GM18508 (cell line): ENCODE measurements around the gene FAM222B.
"Not testable (repeated sequence)": the region's sequence is repeated elsewhere in the genome, so short reads cannot be mapped to it uniquely, and the experiment has no call there.

Experiments used
- ATAC-seq: cut with Tn5 transposase; IDR thresholded peaks from one replicate; pipeline ENCODE4 v1.9.1; 2021; ENCODE audit warnings: moderate number of reproducible peaks; ENCODE audit not compliant: insufficient read depth, unreplicated experiment

The FAM222B gene

GRCh38 chr17:28874750-28875149, 32.2 kb upstream of the FAM222B start:
- ATAC-seq, result no peak

- no peak for ATAC-seq
These were observed 31.2 kb upstream of the FAM222B start for GRCh38 chr17:28873839-28874238.

GRCh38 chr17:28871056-28871579, 28.5 kb upstream of the FAM222B start:
- ATAC-seq, result peak; percentile 61

GRCh38 chr17:28867276-28867675, 24.7 kb upstream of the FAM222B start:
- no peak for ATAC-seq

DNA sequence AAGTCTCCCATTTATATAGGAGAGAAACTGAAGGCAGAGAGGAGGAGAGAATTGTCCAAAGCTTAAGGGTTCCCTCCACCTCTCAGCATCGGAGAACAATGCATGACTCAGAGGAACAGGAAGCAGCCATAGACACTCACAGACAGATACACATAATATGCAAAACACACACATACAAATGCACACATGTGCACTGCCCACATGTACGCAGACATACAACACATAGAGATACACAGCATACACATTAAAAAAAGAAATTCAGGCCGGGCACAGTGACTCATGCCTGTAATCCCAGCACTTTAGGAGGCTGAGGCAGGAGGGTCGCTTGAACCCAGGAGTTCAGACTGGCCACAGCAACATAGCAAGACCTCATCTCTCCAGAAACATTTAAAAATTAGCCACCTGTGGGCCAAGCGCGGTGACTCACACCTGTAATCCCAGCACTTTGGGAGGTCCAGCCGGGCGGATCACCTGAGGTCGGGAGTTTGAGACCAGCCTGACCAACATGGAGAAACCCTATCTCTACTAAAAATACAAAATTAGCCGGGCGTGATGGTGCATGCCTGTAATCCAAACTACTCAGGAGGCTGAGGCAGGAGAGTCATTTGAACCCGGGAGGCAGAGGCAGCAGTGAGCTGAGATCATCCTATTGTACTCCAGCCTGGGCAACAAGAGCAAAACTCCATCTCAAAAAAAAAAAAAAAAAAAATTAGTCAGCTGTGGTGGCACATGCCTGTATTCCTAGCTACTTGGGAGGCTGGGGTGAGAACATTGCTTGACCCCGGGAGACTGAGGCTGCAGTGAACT, 23.6 kb upstream of the FAM222B start:
- ATAC-seq, result no peak

- no peak for ATAC-seq
These were observed 22.6 kb upstream of the FAM222B start for GRCh38 chr17:28864991-28865849.

DNA sequence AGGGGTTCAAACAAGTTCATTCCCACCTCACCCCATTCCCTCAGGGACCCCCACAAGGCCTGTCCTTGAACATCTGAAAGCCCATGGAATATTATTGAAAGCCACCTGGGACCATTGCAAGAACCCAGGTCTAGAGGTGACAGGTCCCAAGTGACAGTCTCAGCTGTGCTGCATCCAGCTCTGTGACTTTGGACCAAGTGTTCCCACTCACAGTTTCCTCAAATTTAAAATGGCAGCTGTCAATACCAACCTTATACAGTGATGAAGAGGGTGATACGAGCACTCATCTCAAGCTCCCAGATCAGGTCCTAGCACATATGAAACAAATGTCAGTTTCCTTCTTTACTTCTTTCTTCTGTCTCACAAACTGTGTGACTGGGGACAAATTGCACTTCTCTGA, 21.4 kb upstream of the FAM222B start:
- no peak for ATAC-seq

DNA sequence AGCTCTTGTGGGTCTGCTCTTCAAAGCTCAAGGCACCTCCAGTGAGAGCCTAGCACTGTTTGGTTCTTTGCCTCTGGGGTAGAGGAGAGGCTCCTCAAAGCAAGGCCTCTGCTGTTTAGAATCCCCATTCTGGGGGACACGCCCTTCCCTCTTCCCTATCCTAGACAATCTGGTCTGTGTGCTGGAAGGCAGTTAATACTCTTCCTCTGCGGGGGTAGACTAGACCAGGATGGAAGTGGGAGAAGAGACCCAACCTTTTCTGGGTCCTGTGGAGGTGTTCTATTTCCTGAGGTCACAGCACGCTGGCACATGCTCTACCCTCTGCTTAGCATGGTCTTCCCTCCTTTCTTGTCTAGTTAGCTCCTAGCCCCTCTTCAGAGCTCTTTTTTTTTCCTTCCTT, 20.0 kb upstream of the FAM222B start:
- ATAC-seq, result no peak

- no peak for ATAC-seq
These were observed 19.0 kb upstream of the FAM222B start for GRCh38 chr17:28861393-28862203.

- ATAC-seq, result no peak
These were observed 17.8 kb upstream of the FAM222B start for GRCh38 chr17:28860363-28860808.

- no peak for ATAC-seq
These were observed 16.3 kb upstream of the FAM222B start for GRCh38 chr17:28858801-28859355.

- no peak for ATAC-seq
These were observed 15.6 kb upstream of the FAM222B start for GRCh38 chr17:28857905-28858800.

GRCh38 chr17:28856028-28856574, 13.5 kb upstream of the FAM222B start:
- ATAC-seq, result no peak

DNA sequence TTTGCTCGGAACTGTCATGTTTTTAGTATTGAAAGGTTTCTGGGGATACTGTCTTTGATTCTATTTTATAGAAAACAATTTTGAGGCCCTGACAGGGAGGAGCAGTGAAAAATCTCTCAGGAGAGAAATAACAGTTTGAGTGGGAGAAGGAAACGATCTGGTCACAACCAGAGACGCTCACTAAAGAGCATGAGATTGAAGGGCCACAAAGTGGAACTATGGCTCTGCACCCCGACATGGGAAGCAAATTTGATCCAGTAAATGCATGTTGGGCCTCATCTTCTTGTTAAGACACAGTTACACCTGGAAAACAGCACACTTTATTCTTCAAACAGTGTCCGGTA, 12.7 kb upstream of the FAM222B start:
- no peak for ATAC-seq

DNA sequence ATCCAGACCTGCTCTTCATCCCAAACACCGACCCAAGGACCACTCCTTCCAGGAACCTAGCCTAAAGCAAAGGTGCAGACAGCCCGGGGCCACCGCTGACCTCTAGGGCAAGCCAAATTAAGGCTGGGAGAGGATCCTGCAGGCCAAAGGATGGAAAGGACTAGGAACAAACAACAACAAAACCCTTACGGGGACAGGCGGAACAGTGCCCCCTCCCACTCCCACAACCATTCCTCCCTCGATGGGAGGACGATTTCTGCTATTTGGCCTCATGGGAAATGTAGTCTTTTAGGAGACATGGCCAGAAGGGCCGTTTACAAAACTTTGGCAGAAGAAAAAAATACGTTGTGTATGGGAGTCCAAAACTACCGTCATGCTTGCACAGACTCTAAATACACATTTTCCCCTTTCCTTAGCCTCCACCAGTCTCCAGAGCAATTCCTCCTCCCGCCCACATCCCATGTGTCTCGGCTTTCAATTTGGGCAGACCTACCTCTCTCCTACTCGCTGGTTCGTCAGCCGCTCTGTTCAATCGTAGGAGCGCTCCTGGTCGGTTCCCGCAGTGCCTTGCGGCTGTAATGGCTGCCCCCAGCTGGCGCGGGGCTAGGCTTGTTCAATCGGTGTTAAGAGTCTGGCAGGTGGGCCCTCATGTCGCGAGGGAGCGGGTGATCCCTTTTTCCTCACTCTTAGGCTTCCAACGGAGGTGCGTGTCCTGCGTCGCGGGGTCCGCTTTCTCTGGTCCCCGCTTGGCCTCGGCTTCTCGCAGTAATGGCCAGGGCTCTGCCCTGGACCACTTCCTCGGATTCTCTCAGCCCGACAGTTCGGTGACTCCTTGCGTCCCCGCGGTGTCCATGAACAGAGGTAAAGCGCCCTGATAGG, 12.1 kb upstream of the FAM222B start, which contains the start of gene ERAL1:
TSS of gene ERAL1 (plus strand) at position 560 of the 879 bp plus-strand sequence. CDS start at position 579, 19 bp downstream.
- peak; percentile 83 for ATAC-seq

GRCh38 chr17:28853295-28853694, 10.7 kb upstream of the FAM222B start:
- ATAC-seq, result no peak

DNA sequence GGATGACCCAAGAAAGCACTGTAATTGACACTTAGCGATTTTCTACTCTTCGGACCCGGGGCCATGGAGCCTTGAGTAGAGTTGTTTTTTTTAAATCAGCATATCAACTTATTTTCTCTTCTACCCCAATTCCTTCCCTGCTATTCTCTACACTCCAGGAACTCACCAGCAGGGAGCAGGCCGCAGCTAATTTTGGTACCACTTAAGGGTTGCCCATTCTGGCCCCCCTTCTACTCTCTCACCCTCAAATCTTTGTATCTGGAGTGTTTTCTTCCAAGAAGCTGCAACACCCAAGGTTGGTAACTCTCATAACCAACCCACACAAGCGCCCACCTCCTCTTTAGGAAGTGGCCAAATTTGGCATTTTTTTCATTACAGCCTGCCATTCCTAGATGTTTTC, 6.7 kb upstream of the FAM222B start:
- ATAC-seq, result no peak

GRCh38 chr17:28848667-28849066, 6.1 kb upstream of the FAM222B start:
- not testable (repeated sequence) for ATAC-seq
